ENCODE measurements around the gene RGL1. TPM values are rescaled to one million over a fixed set of nuclear protein-coding genes. Genes with fewer than 3 reads are reported as not detected.

RGL1 gene
- total and polyA plus RNA-seq, 3 donors from 2014 or later: 34.3 to 58.2 (median 41.5) TPM

GRCh38 chr1:183977717-183978116 lies 172.8 kb downstream of the RGL1 start:
- Histone ChIP-seq H3K27me3 (no peaks in the 10 kb centered on the region), H3K9me3 (no peaks in the 10 kb centered on the region), H3K4me1 (no peaks in the 10 kb centered on the region), H3K4me3 (no peak overlapping the region), H3K36me3 (ENCODE audit: low read depth, missing control alignments) (no peaks in the 10 kb centered on the region), H3K27ac (no peak overlapping the region)
- intact Hi-C loops (cut with DNase I; ENCODE audit: low total_unique reads): no loop called here
- WGBS, 2 donors: 86 to 100% methylated on average over 2 of the region's 2 CpGs
- DNase-seq: no peak
- no peak for TF ChIP-seq POLR2A (IDR thresholded peaks at IDR 0.05)
- TF ChIP-seq CTCF (IDR thresholded peaks at IDR 0.05): no peak

Other genes starting within 250 kb of the RGL1 start
- gene NCF2, start 214.7 kb upstream of the RGL1 start, total RNA-seq: 1 to 10 TPM; 1.3 to 3.7 TPM
- gene NCF2, start 214.7 kb upstream of the RGL1 start, polyA plus RNA-seq (ENCODE audit: insufficient read depth, low read depth, low replicate concordance): 7.8 TPM
- gene ARPC5, start 169.3 kb upstream of the RGL1 start, total RNA-seq: 10 to 100 TPM; 55.8 to 66.6 TPM
- 136 TPM for gene ARPC5, start 169.3 kb upstream of the RGL1 start, polyA plus RNA-seq (ENCODE audit: insufficient read depth, low read depth, low replicate concordance)
- gene APOBEC4, start 151.8 kb upstream of the RGL1 start, total RNA-seq: 1 to 10 TPM; 4.9 to 5.0 TPM
- gene APOBEC4, start 151.8 kb upstream of the RGL1 start, polyA plus RNA-seq (ENCODE audit: insufficient read depth, low read depth, low replicate concordance): 23.7 TPM
- gene COLGALT2, start 232.6 kb downstream of the RGL1 start, total RNA-seq: 1 to 10 TPM; 5.9 to 9.6 TPM
- gene COLGALT2, start 232.6 kb downstream of the RGL1 start, polyA plus RNA-seq (ENCODE audit: insufficient read depth, low read depth, low replicate concordance): 6.8 TPM
- gene TSEN15, start 246.6 kb downstream of the RGL1 start, total RNA-seq: 10 to 100 TPM; 33.8 to 36.3 TPM
- 24.4 TPM for gene TSEN15, start 246.6 kb downstream of the RGL1 start, polyA plus RNA-seq (ENCODE audit: insufficient read depth, low read depth, low replicate concordance)